Thyroid gland (tissue), 4 donors: ENCODE measurements around the gene BHLHA15. TPM values are rescaled to one million over a fixed set of nuclear protein-coding genes. Genes with fewer than 3 reads are reported as not detected.

ENCODE experiments used
- DNase-seq, 2 donors: peaks; one replicate each; pipeline ENCODE4 v3.0.0-alpha.2; 2019
- H3K27ac ChIP-seq, 3 donors: fragments of 200-600 bp; sonication (generic); 1 replicate in 2 of 3; 2 replicates in 1 of 3; pipeline ENCODE4 v1.5.1; 2016 to 2019; ENCODE audit warnings: mild to moderate bottlenecking in 1 of 3, moderate library complexity in 1 of 3
- H3K27me3 ChIP-seq: fragments of 200-600 bp; sonication (generic); one replicate; pipeline ENCODE4 v1.5.1; 2019
- H3K36me3 ChIP-seq, 2 donors: fragments of 200-600 bp; sonication (generic); one replicate each; pipeline ENCODE4 v1.5.1; 2016 to 2019
- H3K4me1 ChIP-seq, 2 donors: fragments of 200-600 bp; sonication (generic); one replicate each; pipeline ENCODE4 v1.5.1; 2017 to 2019
- H3K4me3 ChIP-seq, 3 donors: fragments of 200-600 bp; sonication (generic); replicated peaks in 1 of 3; 1 replicate in 2 of 3; 2 replicates in 1 of 3; pipeline ENCODE4 v1.5.1; 2016; ENCODE audit warnings: mild to moderate bottlenecking in 1 of 3
- H3K9me3 ChIP-seq: fragments of 200-600 bp; sonication (generic); one replicate; pipeline ENCODE4 v1.5.1; 2017
- POLR2A ChIP-seq, 2 donors: fragments of 450-650 bp; IDR thresholded peaks; one replicate each; pipeline ENCODE4 v1.6.1; 2017; ENCODE audit warnings: antibody characterized with exemption in 2 of 2, mild to moderate bottlenecking in 2 of 2, moderate library complexity in 1 of 2
- WGBS, 2 donors: methylation state at CpG; one replicate each; pipeline ENCODE4 v1.1.5; 2017; 5-methylcytosine and 5-hydroxymethylcytosine counted together
- intact Hi-C: fragments of 100-400 bp; cut with DNase I; formaldehyde crosslinking; loops from one replicate; pipeline ENCODE4 v1.15.1; 2023
- total RNA-seq, 4 donors: library from RNA; depleted of rRNA; stranded (reverse); fragments of >200 nt; gene quantifications; one replicate each; pipeline ENCODE4 v1.2.3, GENCODE V29; 2016
- TF ChIP-seq, protein P1 (sequence below), 6 experiments: fragments of 200-600 bp in 3 of 6; fragments of 450-650 bp in 3 of 6; sonication (generic) in 3 of 6; IDR thresholded peaks; one replicate each; pipeline ENCODE4 v1.5.1; 2016 to 2019; ENCODE audit warnings: antibody characterized with exemption in 6 of 6, mild to moderate bottlenecking in 2 of 6, inconsistent platforms in 1 of 6, moderate library complexity in 1 of 6

BHLHA15 gene
- total RNA-seq, 4 donors from 2014 or later, result 1.2 to 8.7 (median 1.9) TPM; not detected in 1

DNA sequence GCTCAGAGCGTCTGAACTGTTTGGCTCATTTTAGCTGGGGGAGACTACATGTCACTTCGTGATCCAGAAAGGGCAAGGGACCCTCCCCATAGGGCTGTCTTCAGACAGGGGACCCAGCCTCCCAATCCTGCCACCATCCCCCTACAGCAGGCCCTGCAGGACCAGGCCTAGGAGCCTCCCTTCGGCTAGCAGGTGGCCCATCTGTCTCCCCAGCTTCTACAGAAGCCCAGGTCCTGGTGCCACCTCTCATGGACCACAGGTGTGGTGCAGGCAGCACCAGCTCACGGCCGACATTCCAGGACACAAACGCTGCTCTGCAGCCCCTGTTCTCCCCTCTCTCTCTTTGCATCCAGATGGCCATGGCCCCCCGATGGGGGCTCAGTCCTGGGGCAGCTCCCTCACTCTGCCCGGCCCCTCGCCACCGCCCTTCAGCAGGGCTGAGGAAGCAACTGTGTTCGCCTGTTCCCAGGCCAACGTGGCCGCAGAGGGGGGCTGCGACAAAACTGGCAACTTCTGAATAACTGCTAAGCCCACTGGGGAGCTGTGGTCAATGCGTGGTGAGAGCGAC is 30.5 kb downstream of the BHLHA15 start:
- no peak overlapping the region for H3K27ac ChIP-seq
- intact Hi-C loops, result loop anchor here (10.0 kb wide), 1 partner anchor 217 kb away; no protein-coding TSS in a partner anchor
- H3K36me3 ChIP-seq, result peaks cover 0 to 6% of the 10 kb centered on the region in 2 donors
- TF ChIP-seq, protein P1, sequence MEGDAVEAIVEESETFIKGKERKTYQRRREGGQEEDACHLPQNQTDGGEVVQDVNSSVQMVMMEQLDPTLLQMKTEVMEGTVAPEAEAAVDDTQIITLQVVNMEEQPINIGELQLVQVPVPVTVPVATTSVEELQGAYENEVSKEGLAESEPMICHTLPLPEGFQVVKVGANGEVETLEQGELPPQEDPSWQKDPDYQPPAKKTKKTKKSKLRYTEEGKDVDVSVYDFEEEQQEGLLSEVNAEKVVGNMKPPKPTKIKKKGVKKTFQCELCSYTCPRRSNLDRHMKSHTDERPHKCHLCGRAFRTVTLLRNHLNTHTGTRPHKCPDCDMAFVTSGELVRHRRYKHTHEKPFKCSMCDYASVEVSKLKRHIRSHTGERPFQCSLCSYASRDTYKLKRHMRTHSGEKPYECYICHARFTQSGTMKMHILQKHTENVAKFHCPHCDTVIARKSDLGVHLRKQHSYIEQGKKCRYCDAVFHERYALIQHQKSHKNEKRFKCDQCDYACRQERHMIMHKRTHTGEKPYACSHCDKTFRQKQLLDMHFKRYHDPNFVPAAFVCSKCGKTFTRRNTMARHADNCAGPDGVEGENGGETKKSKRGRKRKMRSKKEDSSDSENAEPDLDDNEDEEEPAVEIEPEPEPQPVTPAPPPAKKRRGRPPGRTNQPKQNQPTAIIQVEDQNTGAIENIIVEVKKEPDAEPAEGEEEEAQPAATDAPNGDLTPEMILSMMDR (IDR thresholded peaks at IDR 0.05), result no peak
- TF ChIP-seq POLR2A (IDR thresholded peaks at IDR 0.05), result no peak
- no peaks in the 10 kb centered on the region for H3K27me3 ChIP-seq
- H3K4me3 ChIP-seq, result no peak overlapping the region
- H3K4me1 ChIP-seq, result no peaks in the 10 kb centered on the region
- WGBS, 2 donors, result 79 to 90% methylated on average over 8 to 16 of the region's 16 CpGs
- DNase-seq, result no peak
- H3K9me3 ChIP-seq, result no peaks in the 10 kb centered on the region

DNA sequence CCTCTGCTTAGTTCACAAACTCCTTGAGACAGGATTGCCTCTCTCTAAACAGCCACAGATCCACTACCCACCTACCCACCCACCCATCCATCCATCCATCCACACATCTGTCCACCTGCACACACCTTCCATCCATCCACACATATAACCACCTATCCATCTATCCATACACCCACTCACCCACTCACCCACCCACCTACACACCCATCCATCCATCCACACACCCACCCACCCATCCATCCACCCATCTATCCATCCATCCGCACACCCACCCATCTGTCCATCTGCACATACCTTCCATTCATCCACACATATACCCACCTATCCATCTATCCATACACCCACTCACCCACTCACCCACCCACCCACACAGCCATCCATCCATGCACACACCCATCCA is 31.1 kb downstream of the BHLHA15 start:
- 96 to 97% methylated on average over 1 of the region's 1 CpG for WGBS, 2 donors
- intact Hi-C loops, result loop anchor here (10.0 kb wide), 1 partner anchor 218 kb away; no protein-coding TSS in a partner anchor
- no peak overlapping the region for H3K27ac ChIP-seq
- TF ChIP-seq, protein P1 (IDR thresholded peaks at IDR 0.05), result no peak
- TF ChIP-seq POLR2A (IDR thresholded peaks at IDR 0.05), result no peak
- H3K9me3 ChIP-seq, result no peaks in the 10 kb centered on the region
- H3K4me3 ChIP-seq, result no peak overlapping the region
- no peak for DNase-seq
- no peaks in the 10 kb centered on the region for H3K27me3 ChIP-seq
- no peaks in the 10 kb centered on the region for H3K4me1 ChIP-seq
- peaks cover 0 to 6% of the 10 kb centered on the region in 2 donors for H3K36me3 ChIP-seq

GRCh38 chr7:98242934-98243333 is 31.7 kb downstream of the BHLHA15 start:
- Histone ChIP-seq H3K27ac (no peak overlapping the region), H3K4me1 (no peaks in the 10 kb centered on the region), H3K36me3 (peaks cover 0 to 4% of the 10 kb centered on the region in 2 donors), H3K9me3 (no peaks in the 10 kb centered on the region), H3K27me3 (no peaks in the 10 kb centered on the region), H3K4me3 (no peak overlapping the region)
- TF ChIP-seq, protein P1 (IDR thresholded peaks at IDR 0.05), result no peak
- no peak for TF ChIP-seq POLR2A (IDR thresholded peaks at IDR 0.05)
- intact Hi-C loops, result loop anchor here (10.0 kb wide), 1 partner anchor 218 kb away; no protein-coding TSS in a partner anchor
- WGBS, 2 donors, result 84 to 95% methylated on average over 4 of the region's 4 CpGs
- DNase-seq, result no peak

DNA sequence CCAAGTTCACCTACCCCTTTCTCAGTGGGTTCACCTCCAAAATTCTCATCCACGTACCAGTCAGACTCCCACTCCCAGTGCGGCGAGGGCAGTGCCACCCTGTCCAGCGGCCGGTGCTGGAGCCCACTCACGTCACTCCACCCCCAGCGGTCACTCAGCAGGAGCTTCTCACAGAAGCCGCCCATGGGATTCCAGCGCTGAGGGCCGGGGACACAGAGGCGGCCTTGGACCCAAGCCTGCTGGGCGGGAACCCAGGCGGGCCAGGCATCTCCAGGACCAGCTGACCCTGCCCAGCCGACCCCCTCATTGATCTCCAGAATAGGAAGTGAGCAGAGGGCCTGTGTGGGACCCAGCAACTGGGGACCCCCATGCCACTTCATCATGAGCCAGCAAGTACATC is 33.6 kb downstream of the BHLHA15 start:
- Histone ChIP-seq H3K4me3 (no peak overlapping the region), H3K4me1 (no peaks in the 10 kb centered on the region), H3K36me3 (no peaks in the 10 kb centered on the region), H3K27ac (no peak overlapping the region), H3K9me3 (no peaks in the 10 kb centered on the region), H3K27me3 (no peaks in the 10 kb centered on the region)
- intact Hi-C loops, result loop anchor here (10.0 kb wide), 1 partner anchor 220 kb away; no protein-coding TSS in a partner anchor
- TF ChIP-seq, protein P1 (IDR thresholded peaks at IDR 0.05), result no peak
- TF ChIP-seq POLR2A (IDR thresholded peaks at IDR 0.05), result no peak
- WGBS, 2 donors, result 97% methylated on average over 7 to 13 of the region's 14 CpGs
- DNase-seq, result no peak

- Histone ChIP-seq H3K36me3 (no peaks in the 10 kb centered on the region), H3K4me3 (no peak overlapping the region), H3K4me1 (peaks cover 16 to 17% of the 10 kb centered on the region in 2 donors), H3K27ac (no peak overlapping the region), H3K9me3 (no peaks in the 10 kb centered on the region), H3K27me3 (no peaks in the 10 kb centered on the region)
- WGBS, 2 donors, result 89 to 95% methylated on average over 9 to 11 of the region's 12 CpGs
- intact Hi-C loops, result loop anchor here (10.0 kb wide), 1 partner anchor 223 kb away; no protein-coding TSS in a partner anchor
- TF ChIP-seq, protein P1 (IDR thresholded peaks at IDR 0.05), result no peak
- DNase-seq, result no peak
These were observed 36.9 kb downstream of the BHLHA15 start for GRCh38 chr7:98248156-98248555.
